Type B pancreatic cell (in vitro differentiated cells): ENCODE measurements around the gene IL1R1. TPM values are rescaled to one million over a fixed set of nuclear protein-coding genes. Genes with fewer than 3 reads are reported as not detected.
"Not testable (repeated sequence)": the region's sequence is repeated elsewhere in the genome, so short reads cannot be mapped to it uniquely, and the experiment has no call there.

ENCODE experiments used
- DNase-seq: peaks from one replicate; pipeline ENCODE4 v3.0.0; 2021; ENCODE audit warnings: mixed read lengths; ENCODE audit not compliant: unreplicated experiment; ENCODE audit errors: extremely low spot score
- H3K27ac Mint-ChIP-seq: 2 replicates; pipeline ENCODE4 v1.8.0; 2021; ENCODE audit warnings: mild to moderate bottlenecking, mixed read lengths
- H3K27me3 Mint-ChIP-seq: 2 replicates; pipeline ENCODE4 v1.8.0; 2021; ENCODE audit warnings: mixed read lengths
- H3K36me3 Mint-ChIP-seq: 2 replicates; pipeline ENCODE4 v1.8.0; 2021; ENCODE audit warnings: mixed read lengths
- H3K4me1 Mint-ChIP-seq: one replicate; pipeline ENCODE4 v1.8.0; 2021; ENCODE audit warnings: mixed read lengths; ENCODE audit not compliant: unreplicated experiment
- H3K4me3 Mint-ChIP-seq: 2 replicates; pipeline ENCODE4 v1.8.0; 2021; ENCODE audit warnings: mild to moderate bottlenecking, mixed read lengths
- H3K9me3 Mint-ChIP-seq: 2 replicates; pipeline ENCODE4 v1.8.0; 2021; ENCODE audit warnings: mixed read lengths
- CTCF ChIP-seq: fragments of 200-600 bp; sonication (generic); conservative IDR thresholded peaks from 2 replicates; pipeline ENCODE4 v1.5.0; 2021; ENCODE audit warnings: antibody characterized with exemption, mild to moderate bottlenecking
- total RNA-seq: library from RNA; stranded (reverse); gene quantifications from 2 replicates; pipeline ENCODE4 v1.2.1, GENCODE V29; 2021; ENCODE audit warnings: low replicate concordance

Gene IL1R1
- total RNA-seq, 1 donor from 2014 or later = 15.8 TPM

GRCh38 chr2:102099536-102100298, 42.8 kb upstream of the IL1R1 start:
- Mint-ChIP-seq H3K27ac (no peak overlapping the region), H3K36me3 (no peaks in the 10 kb centered on the region), H3K9me3 (no peaks in the 10 kb centered on the region), H3K4me1 (peaks cover 16% of the 10 kb centered on the region), H3K4me3 (no peak overlapping the region), H3K27me3 (no peaks in the 10 kb centered on the region)
- DNase-seq = no peak
- TF ChIP-seq CTCF = no peak

- H3K36me3 Mint-ChIP-seq = no peaks in the 10 kb centered on the region
- H3K4me1 Mint-ChIP-seq = peaks cover 19% of the 10 kb centered on the region
- TF ChIP-seq CTCF = no peak
- peak overlapping the region; percentile 25 for H3K27ac Mint-ChIP-seq
- DNase-seq = no peak
- H3K27me3 Mint-ChIP-seq = no peaks in the 10 kb centered on the region
- H3K4me3 Mint-ChIP-seq = peak overlapping the region; percentile 16
- no peaks in the 10 kb centered on the region for H3K9me3 Mint-ChIP-seq
Observed at GRCh38 chr2:102100371-102101096, 42.0 kb upstream of the IL1R1 start.

- peak overlapping the region; percentile 25 for H3K27ac Mint-ChIP-seq
Observed at GRCh38 chr2:102101097-102101848, 41.3 kb upstream of the IL1R1 start.

GRCh38 chr2:102101849-102102635, 40.5 kb upstream of the IL1R1 start:
- H3K27me3 Mint-ChIP-seq = no peaks in the 10 kb centered on the region
- no peak for TF ChIP-seq CTCF
- no peak overlapping the region for H3K4me3 Mint-ChIP-seq
- H3K4me1 Mint-ChIP-seq = peaks cover 28% of the 10 kb centered on the region
- H3K27ac Mint-ChIP-seq = no peak overlapping the region
- no peaks in the 10 kb centered on the region for H3K9me3 Mint-ChIP-seq
- no peak for DNase-seq
- H3K36me3 Mint-ChIP-seq = no peaks in the 10 kb centered on the region

More at GRCh38 chr2:102101097-102101848, 41.3 kb upstream of the IL1R1 start:
- Mint-ChIP-seq H3K4me1 (peaks cover 26% of the 10 kb centered on the region), H3K36me3 (no peaks in the 10 kb centered on the region), H3K27me3 (no peaks in the 10 kb centered on the region), H3K4me3 (no peak overlapping the region), H3K9me3 (no peaks in the 10 kb centered on the region)
- no peak for DNase-seq
- TF ChIP-seq CTCF = no peak

- H3K27ac Mint-ChIP-seq, DNase-seq, H3K9me3 Mint-ChIP-seq, H3K36me3 Mint-ChIP-seq, H3K27me3 Mint-ChIP-seq, H3K4me3 Mint-ChIP-seq: not testable (repeated sequence)
- peaks cover 28% of the 10 kb centered on the region for H3K4me1 Mint-ChIP-seq
Observed at GRCh38 chr2:102102636-102102948, 40.0 kb upstream of the IL1R1 start.
